GM19397 (cell line): Measurements from ENCODE around the gene DPP3.
"Not testable (repeated sequence)": the region's sequence is repeated elsewhere in the genome, so short reads cannot be mapped to it uniquely, and the experiment has no call there.

ENCODE experiments used
- ATAC-seq: cut with Tn5 transposase; IDR thresholded peaks from one replicate; pipeline ENCODE4 v1.9.1; 2021; ENCODE audit warnings: mild to moderate bottlenecking, moderate library complexity; ENCODE audit not compliant: unreplicated experiment

Gene DPP3

GRCh38 chr11:66464116-66464515, 16.1 kb upstream of the DPP3 start:
- ATAC-seq: not testable (repeated sequence)

DNA sequence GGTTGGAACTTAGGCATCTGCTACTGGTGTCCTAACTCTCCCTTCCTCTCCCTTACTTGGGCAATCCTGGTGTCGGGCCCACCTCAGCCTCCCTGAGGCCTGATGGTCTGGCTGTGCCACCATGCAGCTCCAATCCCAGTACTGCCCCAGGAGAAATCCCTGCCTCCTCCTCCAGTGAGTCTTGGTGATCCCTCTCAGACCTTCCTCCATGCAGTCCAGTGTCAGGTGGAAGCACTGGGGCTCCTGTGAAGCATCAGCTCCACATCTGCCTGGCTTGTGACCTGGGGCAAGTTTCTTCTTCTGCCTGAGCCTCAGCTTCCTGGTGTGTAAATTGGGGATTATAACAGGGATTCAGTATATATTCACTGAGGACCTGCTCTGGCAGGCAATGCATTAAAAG, 15.3 kb upstream of the DPP3 start:
- no peak for ATAC-seq

- no peak for ATAC-seq
These were observed 14.6 kb upstream of the DPP3 start for GRCh38 chr11:66465373-66466224.

DNA sequence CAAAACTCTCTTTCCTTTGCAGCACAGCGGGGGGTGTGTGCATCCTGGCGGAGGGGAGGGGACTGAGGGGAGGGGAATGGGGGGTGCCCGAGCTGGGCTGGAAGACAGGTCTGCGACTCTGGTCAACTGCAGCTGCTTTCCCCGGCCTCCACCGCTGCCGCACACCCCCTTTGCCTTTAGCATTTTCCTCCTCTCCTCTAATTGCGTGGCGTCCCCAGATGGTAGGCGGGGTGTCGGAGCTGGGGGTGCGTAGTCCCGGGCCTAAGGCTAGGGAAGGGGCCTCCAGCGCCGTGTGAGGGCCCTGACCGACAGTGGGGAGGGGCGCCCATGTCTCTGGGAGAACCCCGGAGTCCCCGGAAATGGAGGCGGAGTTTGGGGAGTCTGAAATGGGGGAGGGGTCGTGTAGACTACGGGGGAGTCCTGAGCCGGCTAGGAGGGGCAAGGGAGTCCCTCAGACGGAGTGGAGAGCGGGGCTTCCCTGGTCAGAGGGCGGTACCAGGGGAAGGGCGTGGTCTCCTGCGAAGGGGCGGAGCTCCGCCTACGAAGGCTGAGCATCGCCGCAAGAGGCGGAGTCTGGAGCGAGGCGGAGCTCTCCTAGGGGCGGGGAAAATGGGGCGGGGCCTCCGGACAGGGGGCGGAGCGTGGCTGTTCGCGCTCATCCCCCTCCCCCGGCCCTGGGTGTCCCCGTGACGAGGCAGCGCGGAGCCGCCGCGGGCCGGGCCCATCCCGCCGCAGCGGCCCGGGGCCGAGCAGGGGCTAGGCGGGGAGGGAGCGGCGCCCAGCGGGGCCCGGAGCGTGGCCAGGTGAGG, 13.8 kb upstream of the DPP3 start, which contains the start of gene PELI3:
Gene PELI3, plus strand, starts transcription at position 681 of the 809 bp plus-strand sequence. CDS start 1,224 bp downstream, outside the sequence.
- ATAC-seq: peak; percentile 87

- ATAC-seq: peak; percentile 35
These were observed 13.1 kb upstream of the DPP3 start for GRCh38 chr11:66467034-66467659.

- ATAC-seq: no peak
These were observed 12.5 kb upstream of the DPP3 start for GRCh38 chr11:66467756-66468155.

DNA sequence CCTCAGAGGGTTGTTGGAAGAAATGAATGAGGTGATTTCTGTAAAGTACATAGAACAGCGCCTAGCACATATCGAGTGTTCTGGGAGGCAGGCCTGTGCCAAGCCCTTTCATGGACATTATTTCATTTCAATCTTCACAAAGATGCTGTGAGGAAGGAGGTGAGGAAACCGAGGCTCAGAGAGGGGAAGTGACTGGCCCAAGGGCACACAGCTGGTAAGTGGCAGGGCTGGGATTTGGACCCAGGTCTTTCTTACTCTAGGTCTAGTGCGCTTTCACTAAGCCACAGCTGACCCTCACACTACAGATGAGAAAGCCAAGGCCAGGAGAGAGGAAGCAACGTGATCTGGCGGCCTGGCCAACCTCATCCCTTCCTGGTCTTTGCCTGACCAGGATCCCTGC, 11.5 kb upstream of the DPP3 start:
- no peak for ATAC-seq

DNA sequence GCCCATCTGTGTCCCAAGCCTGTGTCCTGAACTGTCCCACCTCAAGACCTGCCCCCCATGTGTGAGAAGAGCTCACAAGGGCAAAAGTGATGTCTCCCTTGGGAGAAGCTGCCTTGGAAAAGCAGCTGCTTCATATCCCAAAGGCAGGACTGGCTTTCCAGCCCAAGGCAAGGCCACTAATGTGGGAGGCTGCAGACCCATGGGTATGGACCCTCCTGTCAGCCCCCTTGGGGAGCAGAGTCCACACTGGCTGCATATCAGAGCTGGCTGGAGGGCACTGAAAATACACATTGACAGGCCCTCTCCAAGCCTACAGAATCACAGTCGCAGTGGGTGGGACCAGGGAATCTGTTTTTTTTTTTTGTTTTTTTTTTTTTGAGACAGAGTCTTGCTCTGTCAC, 10.8 kb upstream of the DPP3 start:
- ATAC-seq: no peak

GRCh38 chr11:66470015-66470414, 10.2 kb upstream of the DPP3 start:
- ATAC-seq: no peak

DNA sequence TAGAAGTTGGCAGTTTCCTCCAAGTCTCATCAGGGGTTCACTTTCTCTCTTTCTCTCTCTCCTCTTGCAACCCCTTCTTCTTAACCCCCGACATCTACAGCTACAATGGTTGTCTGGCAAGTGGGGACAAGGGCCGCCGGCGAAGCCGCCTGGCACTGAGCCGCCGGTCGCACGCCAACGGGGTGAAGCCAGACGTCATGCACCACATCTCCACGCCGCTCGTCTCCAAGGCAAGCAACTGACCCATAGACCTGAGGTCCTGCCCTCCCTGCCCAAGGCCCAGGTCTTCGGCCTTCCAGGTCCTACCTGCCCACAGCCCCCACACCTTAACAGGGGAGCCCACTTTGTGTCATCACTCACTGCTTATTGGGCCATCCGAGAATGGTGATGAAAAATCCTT, 9.1 kb upstream of the DPP3 start:
- ATAC-seq: no peak

DNA sequence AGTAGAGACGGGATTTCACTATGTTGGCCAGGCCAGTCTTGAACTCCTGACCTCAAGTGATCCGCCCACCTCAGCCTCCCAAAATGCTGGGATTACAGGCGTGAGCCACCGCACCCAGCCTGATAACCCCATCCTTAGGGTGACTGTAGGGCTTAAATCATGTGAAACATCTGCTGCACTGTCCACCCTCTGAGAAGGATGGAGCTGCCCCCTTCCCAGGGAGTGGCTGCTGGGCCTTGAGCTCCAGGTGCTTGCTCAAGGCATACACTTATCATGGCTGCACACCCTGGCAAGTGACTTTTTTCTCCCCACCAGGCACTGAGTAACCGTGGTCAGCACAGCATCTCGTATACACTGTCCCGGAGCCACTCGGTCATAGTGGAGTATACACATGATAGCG, 8.2 kb upstream of the DPP3 start:
- ATAC-seq: no peak

GRCh38 chr11:66473167-66473566, 7.1 kb upstream of the DPP3 start:
- no peak for ATAC-seq

DNA sequence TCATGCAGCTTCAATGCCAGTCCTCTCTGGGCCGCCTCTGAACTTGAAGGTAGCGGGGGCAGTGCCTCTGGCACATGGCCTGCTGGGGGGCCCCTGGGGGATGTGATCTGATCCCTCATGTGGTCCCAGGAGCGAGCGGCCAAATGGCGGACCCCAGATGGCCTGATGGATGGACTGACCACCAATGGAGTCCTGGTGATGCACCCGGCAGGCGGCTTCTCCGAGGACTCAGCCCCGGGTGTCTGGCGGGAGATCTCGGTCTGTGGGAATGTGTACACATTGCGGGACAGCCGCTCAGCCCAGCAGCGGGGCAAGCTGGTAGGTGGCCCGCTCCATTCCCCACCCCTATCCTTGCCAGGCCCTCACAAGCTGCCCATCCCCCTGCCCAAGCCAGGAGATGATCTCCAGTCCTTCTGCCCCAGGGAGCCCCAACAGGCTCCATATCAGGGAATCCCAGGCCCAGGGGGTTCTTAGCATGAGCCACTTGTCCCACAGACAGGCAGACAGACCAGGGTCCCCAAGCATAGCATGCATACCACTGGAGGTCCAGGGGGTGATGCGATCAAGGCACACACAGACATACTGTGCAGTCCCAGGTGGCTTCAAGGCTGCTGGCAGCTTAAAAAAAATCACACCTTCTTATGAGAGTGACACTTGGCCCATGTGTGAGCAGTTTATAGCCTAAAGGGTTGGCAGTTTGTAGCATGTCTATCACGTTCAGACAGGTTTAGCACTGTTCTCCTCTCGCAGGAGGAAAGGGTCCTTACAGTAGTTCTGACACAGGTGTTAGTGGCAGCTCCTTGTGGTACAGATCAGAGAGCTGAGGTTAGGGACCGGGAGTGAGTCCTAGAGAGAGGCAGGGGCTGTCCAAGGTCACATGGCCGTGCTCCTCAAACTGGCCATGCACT, 6.4 kb upstream of the DPP3 start:
- no peak for ATAC-seq

DNA sequence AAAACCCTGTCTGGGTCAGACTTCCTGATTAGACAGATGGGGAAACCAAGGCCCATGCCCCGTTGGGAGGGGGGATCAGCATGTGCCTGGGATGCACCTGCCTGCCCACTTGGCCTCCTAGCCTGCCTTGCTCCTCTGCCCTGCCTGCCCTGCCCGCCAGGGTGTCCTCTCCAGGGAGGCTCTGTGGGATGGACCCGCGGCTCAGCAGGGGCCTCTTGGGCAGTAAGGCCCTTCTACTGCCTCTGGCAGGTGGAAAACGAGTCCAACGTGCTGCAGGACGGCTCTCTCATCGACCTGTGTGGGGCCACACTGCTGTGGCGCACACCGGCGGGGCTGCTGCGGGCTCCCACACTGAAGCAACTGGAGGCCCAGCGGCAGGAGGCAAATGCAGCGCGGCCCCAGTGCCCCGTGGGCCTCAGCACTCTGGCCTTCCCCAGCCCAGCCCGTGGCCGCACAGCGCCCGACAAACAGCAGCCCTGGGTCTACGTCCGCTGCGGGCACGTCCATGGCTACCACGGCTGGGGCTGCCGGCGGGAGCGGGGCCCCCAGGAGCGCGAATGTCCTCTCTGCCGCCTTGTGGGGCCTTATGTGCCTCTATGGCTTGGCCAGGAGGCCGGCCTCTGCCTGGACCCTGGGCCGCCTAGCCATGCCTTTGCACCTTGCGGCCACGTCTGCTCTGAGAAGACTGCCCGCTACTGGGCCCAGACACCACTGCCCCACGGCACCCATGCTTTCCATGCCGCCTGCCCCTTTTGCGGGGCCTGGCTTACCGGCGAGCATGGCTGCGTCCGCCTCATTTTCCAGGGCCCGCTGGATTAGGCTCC, 4.7 kb upstream of the DPP3 start:
- no peak for ATAC-seq

DNA sequence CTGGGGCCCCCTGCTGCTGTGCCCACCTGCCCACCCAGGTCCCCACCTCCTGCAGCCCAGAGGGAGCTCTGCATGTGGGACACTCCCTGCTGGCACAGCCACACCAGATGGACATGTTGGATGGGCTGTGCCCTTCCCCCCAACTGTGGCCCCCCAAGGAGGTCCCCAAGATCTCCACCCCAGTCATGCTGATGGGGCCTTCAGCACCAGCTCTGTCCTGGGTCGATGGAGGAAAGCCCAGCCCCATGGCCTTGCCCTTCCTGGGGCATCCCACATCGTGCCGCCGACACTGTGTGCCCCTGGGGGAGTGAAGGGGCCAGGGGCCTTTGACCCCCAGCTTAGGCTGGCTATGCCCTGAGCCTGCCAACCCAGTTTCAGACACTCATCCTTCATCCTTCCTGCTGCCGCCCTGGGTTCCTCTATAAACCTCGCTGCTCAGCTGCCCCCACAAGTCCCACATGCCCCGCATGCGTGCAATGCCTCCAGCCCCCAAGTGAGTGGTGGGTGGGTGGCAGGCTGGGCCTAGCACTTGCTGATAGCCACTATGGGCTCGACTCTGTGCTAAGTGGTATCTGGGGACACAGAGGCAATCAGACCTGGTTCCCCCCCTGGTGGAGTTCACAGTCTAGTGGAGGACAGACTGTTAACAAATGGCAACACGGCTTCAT, 3.9 kb upstream of the DPP3 start:
- no peak for ATAC-seq

DNA sequence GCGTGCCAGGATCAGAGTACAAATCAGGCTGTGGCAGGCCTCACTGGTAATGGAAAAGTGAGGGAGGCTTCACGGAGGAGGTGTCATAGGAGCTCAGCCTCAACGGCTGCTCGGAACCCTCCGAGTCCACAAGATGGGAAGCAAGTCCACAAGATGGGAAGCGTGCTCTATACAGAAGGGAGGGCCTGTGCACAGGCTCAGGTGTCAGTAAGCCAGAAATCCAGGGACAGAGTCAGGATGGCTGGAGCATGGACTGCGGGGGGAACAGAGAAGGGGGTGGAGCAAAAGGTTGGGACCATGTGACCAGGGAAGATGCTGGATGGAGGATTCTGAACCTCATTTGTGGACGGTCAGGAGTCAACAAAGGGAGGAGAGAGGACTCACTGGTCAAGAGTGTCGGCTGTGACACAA, 3.4 kb upstream of the DPP3 start:
- no peak for ATAC-seq

- ATAC-seq: no peak
These were observed 2.7 kb upstream of the DPP3 start for GRCh38 chr11:66477263-66478201.
